ENCODE results near the gene OXLD1.

GRCh38 chr17:81615401-81615930 is 50.9 kb downstream of the OXLD1 start:
- TF ChIP-seq, protein P1, sequence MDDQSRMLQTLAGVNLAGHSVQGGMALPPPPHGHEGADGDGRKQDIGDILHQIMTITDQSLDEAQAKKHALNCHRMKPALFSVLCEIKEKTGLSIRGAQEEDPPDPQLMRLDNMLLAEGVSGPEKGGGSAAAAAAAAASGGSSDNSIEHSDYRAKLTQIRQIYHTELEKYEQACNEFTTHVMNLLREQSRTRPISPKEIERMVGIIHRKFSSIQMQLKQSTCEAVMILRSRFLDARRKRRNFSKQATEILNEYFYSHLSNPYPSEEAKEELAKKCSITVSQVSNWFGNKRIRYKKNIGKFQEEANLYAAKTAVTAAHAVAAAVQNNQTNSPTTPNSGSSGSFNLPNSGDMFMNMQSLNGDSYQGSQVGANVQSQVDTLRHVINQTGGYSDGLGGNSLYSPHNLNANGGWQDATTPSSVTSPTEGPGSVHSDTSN (IDR thresholded peaks at IDR 0.05), result no peak
- no peak for TF ChIP-seq CHD2 (IDR thresholded peaks at IDR 0.05; ENCODE audit: low read length, partially characterized antibody)
- TF ChIP-seq, protein P2, sequence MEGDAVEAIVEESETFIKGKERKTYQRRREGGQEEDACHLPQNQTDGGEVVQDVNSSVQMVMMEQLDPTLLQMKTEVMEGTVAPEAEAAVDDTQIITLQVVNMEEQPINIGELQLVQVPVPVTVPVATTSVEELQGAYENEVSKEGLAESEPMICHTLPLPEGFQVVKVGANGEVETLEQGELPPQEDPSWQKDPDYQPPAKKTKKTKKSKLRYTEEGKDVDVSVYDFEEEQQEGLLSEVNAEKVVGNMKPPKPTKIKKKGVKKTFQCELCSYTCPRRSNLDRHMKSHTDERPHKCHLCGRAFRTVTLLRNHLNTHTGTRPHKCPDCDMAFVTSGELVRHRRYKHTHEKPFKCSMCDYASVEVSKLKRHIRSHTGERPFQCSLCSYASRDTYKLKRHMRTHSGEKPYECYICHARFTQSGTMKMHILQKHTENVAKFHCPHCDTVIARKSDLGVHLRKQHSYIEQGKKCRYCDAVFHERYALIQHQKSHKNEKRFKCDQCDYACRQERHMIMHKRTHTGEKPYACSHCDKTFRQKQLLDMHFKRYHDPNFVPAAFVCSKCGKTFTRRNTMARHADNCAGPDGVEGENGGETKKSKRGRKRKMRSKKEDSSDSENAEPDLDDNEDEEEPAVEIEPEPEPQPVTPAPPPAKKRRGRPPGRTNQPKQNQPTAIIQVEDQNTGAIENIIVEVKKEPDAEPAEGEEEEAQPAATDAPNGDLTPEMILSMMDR (IDR thresholded peaks at IDR 0.05), result no peak
- no peak for TF ChIP-seq ELF1 (IDR thresholded peaks at IDR 0.05)
- no peak for TF ChIP-seq NFIC (IDR thresholded peaks at IDR 0.05; ENCODE audit: borderline replicate concordance)
